Subcutaneous adipose tissue (tissue), 4 donors: ENCODE measurements around the gene TTC28. TPM values are rescaled to one million over a fixed set of nuclear protein-coding genes. Genes with fewer than 3 reads are reported as not detected.

Experiments used
- CTCF ChIP-seq: fragments of 450-650 bp; IDR thresholded peaks from one replicate; pipeline ENCODE4 v1.5.1; 2016; ENCODE audit warnings: low read depth, mild to moderate bottlenecking, control low read depth, antibody characterized with exemption, moderate library complexity
- total RNA-seq, 4 donors: library from RNA; depleted of rRNA; stranded (reverse); fragments of >200 nt; gene quantifications; one replicate each; pipeline ENCODE4 v1.1.0, GENCODE V29; 2016

Gene TTC28
- total RNA-seq, 4 donors from 2014 or later: 42.6 to 71.6 (median 43.4) TPM

DNA sequence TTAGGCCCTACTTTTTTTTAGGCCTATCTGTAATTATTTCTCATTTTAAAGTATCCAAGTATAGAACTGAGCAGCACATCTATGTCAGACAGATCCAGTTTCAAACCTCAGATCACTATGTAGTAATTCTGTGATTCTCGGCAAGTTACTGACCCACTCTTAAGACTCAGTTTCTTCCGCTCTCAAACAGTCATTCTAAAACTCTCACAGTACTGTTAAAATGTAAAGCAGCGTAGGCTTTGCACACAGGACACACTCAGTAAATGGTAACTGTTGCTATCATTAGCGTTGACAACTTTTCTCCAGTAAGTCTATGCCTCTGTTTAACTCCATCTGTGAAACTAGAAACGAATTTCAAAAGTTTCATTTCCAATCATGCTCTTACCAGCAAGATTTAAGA lies 277.1 kb downstream of the TTC28 start:
- TF ChIP-seq CTCF: no peak

- no peak for TF ChIP-seq CTCF
Measured at GRCh38 chr22:28402060-28402459, 277.6 kb downstream of the TTC28 start.

DNA sequence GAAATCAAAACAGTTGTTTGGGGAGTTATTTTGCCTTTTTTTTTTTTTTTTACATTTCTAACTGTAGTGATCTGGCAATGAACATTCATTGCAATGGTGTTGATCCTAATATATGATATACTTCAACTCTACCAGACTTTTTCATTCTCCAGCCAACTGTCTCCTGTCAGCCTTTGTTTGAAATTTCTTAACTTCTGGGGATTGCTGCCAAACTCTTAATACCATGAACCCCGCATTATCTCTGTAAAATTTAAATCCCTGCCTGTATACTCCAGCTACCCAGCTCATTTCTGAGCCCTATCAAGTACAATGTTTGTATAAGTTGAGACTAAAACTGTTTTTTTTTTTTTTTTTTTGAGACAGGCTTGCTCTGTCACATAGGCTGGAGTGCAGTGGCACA lies 280.7 kb downstream of the TTC28 start:
- no peak for TF ChIP-seq CTCF

GRCh38 chr22:28398355-28398754 lies 281.3 kb downstream of the TTC28 start:
- no peak for TF ChIP-seq CTCF

- TF ChIP-seq CTCF: no peak
Measured at GRCh38 chr22:28397306-28397705, 282.3 kb downstream of the TTC28 start.

- TF ChIP-seq CTCF: no peak
Measured at GRCh38 chr22:28395920-28396753, 283.5 kb downstream of the TTC28 start.

DNA sequence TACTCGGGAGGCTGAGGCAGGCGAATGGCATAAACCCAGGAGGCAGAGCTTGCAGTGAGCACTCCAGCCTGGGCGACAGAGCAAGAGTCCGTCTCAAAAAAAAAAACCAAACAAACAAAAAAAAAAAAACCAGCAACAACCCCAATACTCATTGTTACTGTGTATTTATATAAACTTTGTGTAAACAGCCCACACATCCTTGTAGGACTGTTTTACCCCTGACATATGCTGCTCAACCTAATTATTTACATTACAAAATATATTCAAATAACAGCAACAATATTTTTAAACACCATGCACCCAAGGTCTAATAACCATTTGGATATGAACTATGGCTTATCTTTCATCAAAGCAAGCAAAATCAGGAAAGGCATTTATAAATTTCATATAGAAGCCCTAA lies 284.1 kb downstream of the TTC28 start:
- no peak for TF ChIP-seq CTCF
